Measurements from ENCODE around the gene LONRF3. TPM values are rescaled to one million over a fixed set of nuclear protein-coding genes. Genes with fewer than 3 reads are reported as not detected.
A peak's percentile ranks its signal among the peaks of the same experiment; 100 is the strongest.

The LONRF3 gene
- total and polyA plus RNA-seq, 2 of the 13 experiments (the other 11 are each of a cell fraction or from before 2014, with no cell fraction given) = 4.8 to 11.6 TPM

DNA sequence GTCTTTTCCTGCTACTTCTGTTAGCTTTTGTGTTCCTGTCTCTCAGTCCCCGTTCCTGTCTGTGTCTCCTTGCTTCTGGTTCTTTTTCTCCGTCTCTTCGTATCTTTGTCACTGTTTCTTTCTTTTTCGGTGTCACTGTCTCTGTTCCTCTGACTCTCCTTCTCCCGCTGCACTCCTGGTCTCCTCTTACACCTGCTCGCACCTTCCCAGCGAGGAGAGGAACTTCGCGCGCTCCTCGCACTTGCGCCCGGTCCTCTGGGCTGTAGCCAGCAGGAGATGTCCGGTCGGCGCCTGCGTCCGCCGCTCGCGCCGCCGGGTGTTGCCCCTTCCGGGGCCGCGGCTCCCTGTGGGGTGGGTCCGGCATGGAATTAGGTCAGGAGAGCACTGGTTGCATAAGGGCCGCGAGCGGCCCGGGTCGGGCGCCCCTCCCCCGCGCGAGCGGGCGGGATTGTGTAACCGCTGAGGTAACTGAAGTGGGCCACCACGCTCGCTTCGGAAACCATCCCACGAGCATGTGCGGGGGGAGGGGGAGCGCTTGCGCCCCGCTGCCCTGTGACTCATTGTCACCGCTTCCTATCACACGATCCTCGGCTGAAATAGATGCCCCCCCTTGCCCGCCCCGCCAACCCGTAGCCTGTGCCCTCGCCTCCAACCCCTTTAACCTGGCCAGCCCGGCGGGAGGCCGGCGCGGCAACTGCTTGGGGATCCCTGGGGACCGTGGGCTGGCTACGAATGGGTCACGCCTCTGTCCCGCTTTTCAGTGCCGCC lies 1.6 kb downstream of the LONRF3 start (continued):
- TF ChIP-seq, protein P1, sequence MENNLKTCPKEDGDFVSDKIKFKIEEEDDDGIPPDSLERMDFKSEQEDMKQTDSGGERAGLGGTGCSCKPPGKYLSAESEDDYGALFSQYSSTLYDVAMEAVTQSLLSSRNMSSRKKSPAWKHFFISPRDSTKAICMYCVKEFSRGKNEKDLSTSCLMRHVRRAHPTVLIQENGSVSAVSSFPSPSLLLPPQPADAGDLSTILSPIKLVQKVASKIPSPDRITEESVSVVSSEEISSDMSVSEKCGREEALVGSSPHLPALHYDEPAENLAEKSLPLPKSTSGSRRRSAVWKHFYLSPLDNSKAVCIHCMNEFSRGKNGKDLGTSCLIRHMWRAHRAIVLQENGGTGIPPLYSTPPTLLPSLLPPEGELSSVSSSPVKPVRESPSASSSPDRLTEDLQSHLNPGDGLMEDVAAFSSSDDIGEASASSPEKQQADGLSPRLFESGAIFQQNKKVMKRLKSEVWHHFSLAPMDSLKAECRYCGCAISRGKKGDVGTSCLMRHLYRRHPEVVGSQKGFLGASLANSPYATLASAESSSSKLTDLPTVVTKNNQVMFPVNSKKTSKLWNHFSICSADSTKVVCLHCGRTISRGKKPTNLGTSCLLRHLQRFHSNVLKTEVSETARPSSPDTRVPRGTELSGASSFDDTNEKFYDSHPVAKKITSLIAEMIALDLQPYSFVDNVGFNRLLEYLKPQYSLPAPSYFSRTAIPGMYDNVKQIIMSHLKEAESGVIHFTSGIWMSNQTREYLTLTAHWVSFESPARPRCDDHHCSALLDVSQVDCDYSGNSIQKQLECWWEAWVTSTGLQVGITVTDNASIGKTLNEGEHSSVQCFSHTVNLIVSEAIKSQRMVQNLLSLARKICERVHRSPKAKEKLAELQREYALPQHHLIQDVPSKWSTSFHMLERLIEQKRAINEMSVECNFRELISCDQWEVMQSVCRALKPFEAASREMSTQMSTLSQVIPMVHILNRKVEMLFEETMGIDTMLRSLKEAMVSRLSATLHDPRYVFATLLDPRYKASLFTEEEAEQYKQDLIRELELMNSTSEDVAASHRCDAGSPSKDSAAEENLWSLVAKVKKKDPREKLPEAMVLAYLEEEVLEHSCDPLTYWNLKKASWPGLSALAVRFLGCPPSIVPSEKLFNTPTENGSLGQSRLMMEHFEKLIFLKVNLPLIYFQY (CRISPR knock-in tag; IDR thresholded peaks at IDR 0.05; ENCODE audit: borderline replicate concordance) = peak; percentile 85
- TF ChIP-seq, protein P2, sequence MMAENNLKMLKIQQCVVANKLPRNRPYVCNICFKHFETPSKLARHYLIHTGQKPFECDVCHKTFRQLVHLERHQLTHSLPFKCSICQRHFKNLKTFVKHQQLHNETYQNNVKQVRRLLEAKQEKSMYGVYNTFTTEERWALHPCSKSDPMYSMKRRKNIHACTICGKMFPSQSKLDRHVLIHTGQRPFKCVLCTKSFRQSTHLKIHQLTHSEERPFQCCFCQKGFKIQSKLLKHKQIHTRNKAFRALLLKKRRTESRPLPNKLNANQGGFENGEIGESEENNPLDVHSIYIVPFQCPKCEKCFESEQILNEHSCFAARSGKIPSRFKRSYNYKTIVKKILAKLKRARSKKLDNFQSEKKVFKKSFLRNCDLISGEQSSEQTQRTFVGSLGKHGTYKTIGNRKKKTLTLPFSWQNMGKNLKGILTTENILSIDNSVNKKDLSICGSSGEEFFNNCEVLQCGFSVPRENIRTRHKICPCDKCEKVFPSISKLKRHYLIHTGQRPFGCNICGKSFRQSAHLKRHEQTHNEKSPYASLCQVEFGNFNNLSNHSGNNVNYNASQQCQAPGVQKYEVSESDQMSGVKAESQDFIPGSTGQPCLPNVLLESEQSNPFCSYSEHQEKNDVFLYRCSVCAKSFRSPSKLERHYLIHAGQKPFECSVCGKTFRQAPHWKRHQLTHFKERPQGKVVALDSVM (CRISPR knock-in tag; IDR thresholded peaks at IDR 0.05) = no peak
- TF ChIP-seq ZNF724P (CRISPR knock-in tag; IDR thresholded peaks at IDR 0.05; ENCODE audit: borderline replicate concordance) (no peak), ZNF761 (CRISPR knock-in tag; conservative IDR thresholded peaks at IDR 0.05) (0 out of 2 replicates have a peak, but pooled peaks have one; percentile 27), ZNF678 (CRISPR knock-in tag; IDR thresholded peaks at IDR 0.05) (no peak), ZNF460 (CRISPR knock-in tag; IDR thresholded peaks at IDR 0.05; ENCODE audit: borderline replicate concordance) (no peak; the same call in 1 of the 2 replicates), IKZF4 (CRISPR knock-in tag; IDR thresholded peaks at IDR 0.05; ENCODE audit: borderline replicate concordance, low read depth, not compliant biosample characterization) (no peak), TCF7L2 (IDR thresholded peaks at IDR 0.05; ENCODE audit: low read depth, low read length) (no peak), MIER2 (CRISPR knock-in tag; IDR thresholded peaks at IDR 0.05) (no peak), POGZ (CRISPR knock-in tag; IDR thresholded peaks at IDR 0.05) (no peak), MAFF (IDR thresholded peaks at IDR 0.05; ENCODE audit: low read depth, low read length) (no peak)
- TF ChIP-seq, protein P3, sequence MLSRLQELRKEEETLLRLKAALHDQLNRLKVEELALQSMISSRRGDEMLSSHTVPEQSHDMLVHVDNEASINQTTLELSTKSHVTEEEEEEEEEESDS (CRISPR knock-in tag; IDR thresholded peaks at IDR 0.05; ENCODE audit: borderline replicate concordance) = no peak
- TF ChIP-seq, protein P4, sequence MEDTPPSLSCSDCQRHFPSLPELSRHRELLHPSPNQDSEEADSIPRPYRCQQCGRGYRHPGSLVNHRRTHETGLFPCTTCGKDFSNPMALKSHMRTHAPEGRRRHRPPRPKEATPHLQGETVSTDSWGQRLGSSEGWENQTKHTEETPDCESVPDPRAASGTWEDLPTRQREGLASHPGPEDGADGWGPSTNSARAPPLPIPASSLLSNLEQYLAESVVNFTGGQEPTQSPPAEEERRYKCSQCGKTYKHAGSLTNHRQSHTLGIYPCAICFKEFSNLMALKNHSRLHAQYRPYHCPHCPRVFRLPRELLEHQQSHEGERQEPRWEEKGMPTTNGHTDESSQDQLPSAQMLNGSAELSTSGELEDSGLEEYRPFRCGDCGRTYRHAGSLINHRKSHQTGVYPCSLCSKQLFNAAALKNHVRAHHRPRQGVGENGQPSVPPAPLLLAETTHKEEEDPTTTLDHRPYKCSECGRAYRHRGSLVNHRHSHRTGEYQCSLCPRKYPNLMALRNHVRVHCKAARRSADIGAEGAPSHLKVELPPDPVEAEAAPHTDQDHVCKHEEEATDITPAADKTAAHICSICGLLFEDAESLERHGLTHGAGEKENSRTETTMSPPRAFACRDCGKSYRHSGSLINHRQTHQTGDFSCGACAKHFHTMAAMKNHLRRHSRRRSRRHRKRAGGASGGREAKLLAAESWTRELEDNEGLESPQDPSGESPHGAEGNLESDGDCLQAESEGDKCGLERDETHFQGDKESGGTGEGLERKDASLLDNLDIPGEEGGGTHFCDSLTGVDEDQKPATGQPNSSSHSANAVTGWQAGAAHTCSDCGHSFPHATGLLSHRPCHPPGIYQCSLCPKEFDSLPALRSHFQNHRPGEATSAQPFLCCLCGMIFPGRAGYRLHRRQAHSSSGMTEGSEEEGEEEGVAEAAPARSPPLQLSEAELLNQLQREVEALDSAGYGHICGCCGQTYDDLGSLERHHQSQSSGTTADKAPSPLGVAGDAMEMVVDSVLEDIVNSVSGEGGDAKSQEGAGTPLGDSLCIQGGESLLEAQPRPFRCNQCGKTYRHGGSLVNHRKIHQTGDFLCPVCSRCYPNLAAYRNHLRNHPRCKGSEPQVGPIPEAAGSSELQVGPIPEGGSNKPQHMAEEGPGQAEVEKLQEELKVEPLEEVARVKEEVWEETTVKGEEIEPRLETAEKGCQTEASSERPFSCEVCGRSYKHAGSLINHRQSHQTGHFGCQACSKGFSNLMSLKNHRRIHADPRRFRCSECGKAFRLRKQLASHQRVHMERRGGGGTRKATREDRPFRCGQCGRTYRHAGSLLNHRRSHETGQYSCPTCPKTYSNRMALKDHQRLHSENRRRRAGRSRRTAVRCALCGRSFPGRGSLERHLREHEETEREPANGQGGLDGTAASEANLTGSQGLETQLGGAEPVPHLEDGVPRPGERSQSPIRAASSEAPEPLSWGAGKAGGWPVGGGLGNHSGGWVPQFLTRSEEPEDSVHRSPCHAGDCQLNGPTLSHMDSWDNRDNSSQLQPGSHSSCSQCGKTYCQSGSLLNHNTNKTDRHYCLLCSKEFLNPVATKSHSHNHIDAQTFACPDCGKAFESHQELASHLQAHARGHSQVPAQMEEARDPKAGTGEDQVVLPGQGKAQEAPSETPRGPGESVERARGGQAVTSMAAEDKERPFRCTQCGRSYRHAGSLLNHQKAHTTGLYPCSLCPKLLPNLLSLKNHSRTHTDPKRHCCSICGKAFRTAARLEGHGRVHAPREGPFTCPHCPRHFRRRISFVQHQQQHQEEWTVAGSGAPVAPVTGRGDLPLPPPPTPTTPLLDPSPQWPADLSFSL (CRISPR knock-in tag; IDR thresholded peaks at IDR 0.05) = no peak
- TF ChIP-seq, protein P5, sequence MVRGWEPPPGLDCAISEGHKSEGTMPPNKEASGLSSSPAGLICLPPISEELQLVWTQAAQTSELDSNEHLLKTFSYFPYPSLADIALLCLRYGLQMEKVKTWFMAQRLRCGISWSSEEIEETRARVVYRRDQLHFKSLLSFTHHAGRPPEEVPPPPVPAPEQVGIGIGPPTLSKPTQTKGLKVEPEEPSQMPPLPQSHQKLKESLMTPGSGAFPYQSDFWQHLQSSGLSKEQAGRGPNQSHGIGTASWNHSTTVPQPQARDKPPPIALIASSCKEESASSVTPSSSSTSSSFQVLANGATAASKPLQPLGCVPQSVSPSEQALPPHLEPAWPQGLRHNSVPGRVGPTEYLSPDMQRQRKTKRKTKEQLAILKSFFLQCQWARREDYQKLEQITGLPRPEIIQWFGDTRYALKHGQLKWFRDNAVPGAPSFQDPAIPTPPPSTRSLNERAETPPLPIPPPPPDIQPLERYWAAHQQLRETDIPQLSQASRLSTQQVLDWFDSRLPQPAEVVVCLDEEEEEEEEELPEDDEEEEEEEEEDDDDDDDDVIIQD (CRISPR knock-in tag; IDR thresholded peaks at IDR 0.05; ENCODE audit: low read depth) = no peak

Data from HepG2 (cell line).